CD14-positive monocyte (primary cell): ENCODE data around the gene KIAA0040. TPM values are rescaled to one million over a fixed set of nuclear protein-coding genes. Genes with fewer than 3 reads are reported as not detected.

Experiments
- DNase-seq, 3 donors: peaks; one replicate each; pipeline ENCODE4 v3.0.0-alpha.2; 2011 to 2022
- H2AFZ ChIP-seq: 2 replicates; pipeline ENCODE4 v1.6.0; 2012; ENCODE audit warnings: mild to moderate bottlenecking, low read depth, low read length, inconsistent platforms; ENCODE audit not compliant: insufficient read depth, poor library complexity, severe bottlenecking
- H3K27ac ChIP-seq, 2 donors: 1 replicate in 1 of 2; 2 replicates in 1 of 2; pipeline ENCODE4 v1.5.1; 2012 to 2013; ENCODE audit warnings: low read length in 2 of 2, control low read depth in 1 of 2, inconsistent platforms in 1 of 2, low read depth in 1 of 2, mild to moderate bottlenecking in 1 of 2
- H3K27me3 ChIP-seq, 2 donors: one replicate each; pipeline versions ENCODE4 v1.6.0 to v1.6.1; 2011 to 2013; ENCODE audit warnings: low read length in 2 of 2; ENCODE audit not compliant: control insufficient read depth in 2 of 2, insufficient read depth in 2 of 2
- H3K36me3 ChIP-seq, 2 donors: replicated peaks in 1 of 2; 1 replicate in 1 of 2; 2 replicates in 1 of 2; pipeline versions ENCODE4 v1.5.1 to v1.6.1; 2012 to 2013; ENCODE audit warnings: low read length in 2 of 2, control low read depth in 1 of 2, inconsistent platforms in 1 of 2, mild to moderate bottlenecking in 1 of 2; ENCODE audit not compliant: insufficient read depth in 2 of 2, control insufficient read depth in 1 of 2
- H3K4me1 ChIP-seq, 2 donors: 1 replicate in 1 of 2; 2 replicates in 1 of 2; pipeline versions ENCODE4 v1.5.1 to v1.6.1; 2012 to 2013; ENCODE audit warnings: low read length in 2 of 2, control low read depth in 1 of 2, inconsistent platforms in 1 of 2, mild to moderate bottlenecking in 1 of 2, moderate library complexity in 1 of 2; ENCODE audit not compliant: insufficient read depth in 2 of 2, control insufficient read depth in 1 of 2
- H3K4me2 ChIP-seq: replicated peaks from 2 replicates; pipeline ENCODE3; 2012; ENCODE audit warnings: low read length, moderate library complexity, mild to moderate bottlenecking; ENCODE audit not compliant: poor library complexity, severe bottlenecking; ENCODE audit errors: extremely low read depth
- H3K4me3 ChIP-seq, 3 experiments: fragments of 200-600 bp in 1 of 3; sonication (generic) in 1 of 3; replicated peaks in 1 of 3; 1 replicate in 2 of 3; 2 replicates in 1 of 3; pipeline ENCODE4 v1.5.1; 2011 to 2013; ENCODE audit warnings: low read length in 3 of 3, mild to moderate bottlenecking in 3 of 3, control low read depth in 2 of 3, low read depth in 2 of 3, inconsistent platforms in 1 of 3, moderate library complexity in 1 of 3
- H3K79me2 ChIP-seq: 2 replicates; pipeline ENCODE4 v1.6.0; 2012; ENCODE audit warnings: mild to moderate bottlenecking, control low read depth, inconsistent platforms, low read length, moderate library complexity; ENCODE audit not compliant: insufficient read depth
- H3K9ac ChIP-seq: 2 replicates; pipeline ENCODE4 v1.6.0; 2017; ENCODE audit warnings: low read length, mild to moderate bottlenecking; ENCODE audit not compliant: insufficient read depth, poor library complexity, severe bottlenecking
- H3K9me3 ChIP-seq, 2 donors: replicated peaks in 1 of 2; 1 replicate in 1 of 2; 2 replicates in 1 of 2; pipeline versions ENCODE4 v1.5.1 to v1.6.1; 2012 to 2013; ENCODE audit warnings: low read length in 2 of 2, control low read depth in 1 of 2; ENCODE audit not compliant: control insufficient read depth in 1 of 2, insufficient read depth in 1 of 2
- H4K20me1 ChIP-seq: 2 replicates; pipeline ENCODE4 v1.6.0; 2012; ENCODE audit warnings: mild to moderate bottlenecking, low read length, control low read depth, moderate library complexity; ENCODE audit not compliant: insufficient read depth
- H3K27ac Mint-ChIP-seq, 7 donors: one replicate each; pipeline ENCODE4 v1.8.0; 2020; ENCODE audit warnings: mild to moderate bottlenecking in 7 of 7, mixed read lengths in 7 of 7, moderate library complexity in 6 of 7, inconsistent platforms in 2 of 7
- H3K27me3 Mint-ChIP-seq, 3 donors: one replicate each; pipeline ENCODE4 v1.8.0; 2021 to 2022; ENCODE audit warnings: low read depth in 3 of 3, mild to moderate bottlenecking in 3 of 3, mixed read lengths in 3 of 3, moderate library complexity in 3 of 3, inconsistent platforms in 1 of 3
- H3K36me3 Mint-ChIP-seq, 2 donors: one replicate each; pipeline ENCODE4 v1.8.0; 2020; ENCODE audit warnings: mixed read lengths in 2 of 2, inconsistent platforms in 1 of 2, mild to moderate bottlenecking in 1 of 2
- H3K4me1 Mint-ChIP-seq: one replicate; pipeline ENCODE4 v1.8.0; 2020; ENCODE audit warnings: mild to moderate bottlenecking, mixed read lengths
- H3K4me3 Mint-ChIP-seq, 2 donors: one replicate each; pipeline ENCODE4 v1.8.0; 2020; ENCODE audit warnings: mild to moderate bottlenecking in 2 of 2, mixed read lengths in 2 of 2, moderate library complexity in 1 of 2
- H3K9me3 Mint-ChIP-seq, 7 donors: one replicate each; pipeline ENCODE4 v1.8.0; 2020 to 2022; ENCODE audit warnings: mixed read lengths in 7 of 7, mild to moderate bottlenecking in 6 of 7, moderate library complexity in 6 of 7, inconsistent platforms in 2 of 7
- WGBS: methylation state at CpG from one replicate; pipeline ENCODE4 v1.1.5; 2013; ENCODE audit warnings: missing lambda C conversion rate; ENCODE audit not compliant: insufficient coverage; 5-methylcytosine and 5-hydroxymethylcytosine counted together
- intact Hi-C, 2 donors: fragments of 100-400 bp; cut with micrococcal nuclease; formaldehyde crosslinking; loops; one replicate each; pipeline versions ENCODE4 v1.15.0 to v1.15.1; 2023
- polyA plus RNA-seq, 3 donors: library from polyadenylated mRNA; depleted of rRNA in 1 of 3; unstranded in 2 of 3; stranded (reverse) in 1 of 3; fragments of 300-500 nt in 2 of 3; fragments of >200 nt in 1 of 3; fragmentation: Illumina TruSeq in 2 of 3; gene quantifications; 1 replicate in 2 of 3; 2 replicates in 1 of 3; pipeline ENCODE4 v1.2.3, GENCODE V29; 2012 to 2021
- TF ChIP-seq, protein P1 (sequence below): fragments of 200-600 bp; IDR thresholded peaks from one replicate; pipeline ENCODE4 v1.8.0; 2022; ENCODE audit warnings: antibody characterized with exemption, mild to moderate bottlenecking

KIAA0040 gene
- polyA plus RNA-seq, 3 donors, result 24.0 to 35.4 (median 25.9) TPM

DNA sequence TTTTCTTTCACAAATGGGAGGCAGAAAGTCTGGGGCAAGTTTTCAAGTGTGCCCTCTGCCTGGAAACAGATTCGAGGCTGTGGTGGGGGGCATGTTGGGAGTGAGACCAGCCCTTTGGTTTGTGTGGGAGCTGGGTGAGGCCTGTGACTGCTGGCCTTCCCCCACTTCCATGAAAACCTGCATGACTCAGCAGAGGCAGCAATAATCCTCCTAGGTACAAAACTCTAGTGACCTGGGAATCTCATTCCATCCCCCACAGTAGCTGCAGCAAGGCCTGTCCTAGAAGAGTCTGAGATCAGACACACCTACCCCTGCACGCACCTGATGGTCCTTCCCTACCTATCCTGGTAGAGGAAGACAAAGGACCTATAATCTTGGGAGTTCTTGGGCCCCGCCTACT, 42.1 kb upstream of the KIAA0040 start:
- no peaks in the 10 kb centered on the region for H4K20me1 ChIP-seq
- no peaks in the 10 kb centered on the region for H3K4me1 ChIP-seq
- H3K4me3 ChIP-seq, result no peak overlapping the region
- TF ChIP-seq, protein P1, sequence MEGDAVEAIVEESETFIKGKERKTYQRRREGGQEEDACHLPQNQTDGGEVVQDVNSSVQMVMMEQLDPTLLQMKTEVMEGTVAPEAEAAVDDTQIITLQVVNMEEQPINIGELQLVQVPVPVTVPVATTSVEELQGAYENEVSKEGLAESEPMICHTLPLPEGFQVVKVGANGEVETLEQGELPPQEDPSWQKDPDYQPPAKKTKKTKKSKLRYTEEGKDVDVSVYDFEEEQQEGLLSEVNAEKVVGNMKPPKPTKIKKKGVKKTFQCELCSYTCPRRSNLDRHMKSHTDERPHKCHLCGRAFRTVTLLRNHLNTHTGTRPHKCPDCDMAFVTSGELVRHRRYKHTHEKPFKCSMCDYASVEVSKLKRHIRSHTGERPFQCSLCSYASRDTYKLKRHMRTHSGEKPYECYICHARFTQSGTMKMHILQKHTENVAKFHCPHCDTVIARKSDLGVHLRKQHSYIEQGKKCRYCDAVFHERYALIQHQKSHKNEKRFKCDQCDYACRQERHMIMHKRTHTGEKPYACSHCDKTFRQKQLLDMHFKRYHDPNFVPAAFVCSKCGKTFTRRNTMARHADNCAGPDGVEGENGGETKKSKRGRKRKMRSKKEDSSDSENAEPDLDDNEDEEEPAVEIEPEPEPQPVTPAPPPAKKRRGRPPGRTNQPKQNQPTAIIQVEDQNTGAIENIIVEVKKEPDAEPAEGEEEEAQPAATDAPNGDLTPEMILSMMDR, result no peak
- WGBS, result 100% methylated on average over 1 of the region's 3 CpGs
- Mint-ChIP-seq H3K4me3 (no peak overlapping the region), H3K27me3 (no peaks in the 10 kb centered on the region), H3K9me3 (peaks cover 0 to 9% (median 2%) of the 10 kb centered on the region in 7 donors), H3K36me3 (no peaks in the 10 kb centered on the region), H3K4me1 (peaks cover 15% of the 10 kb centered on the region), H3K27ac (no peak overlapping the region)
- H3K79me2 ChIP-seq, result no peaks in the 10 kb centered on the region
- H3K27ac ChIP-seq, result no peak overlapping the region
- no peak for DNase-seq
- H3K4me2 ChIP-seq, result no peak overlapping the region
- H3K36me3 ChIP-seq, result no peaks in the 10 kb centered on the region
- H3K9me3 ChIP-seq, result no peaks in the 10 kb centered on the region
- no peak overlapping the region for H2AFZ ChIP-seq
- intact Hi-C loops, result no loop called here
- no peaks in the 10 kb centered on the region for H3K27me3 ChIP-seq
- H3K9ac ChIP-seq, result no peak overlapping the region

GRCh38 chr1:175232335-175232734, 39.8 kb upstream of the KIAA0040 start:
- no peaks in the 10 kb centered on the region for H3K36me3 Mint-ChIP-seq
- peaks cover 0 to under 1% (median 0%) of the 10 kb centered on the region in 3 donors for H3K27me3 Mint-ChIP-seq
- Histone ChIP-seq H3K4me1 (no peaks in the 10 kb centered on the region), H3K36me3 (no peaks in the 10 kb centered on the region), H3K27me3 (no peaks in the 10 kb centered on the region), H3K9me3 (no peaks in the 10 kb centered on the region), H3K4me3 (no peak overlapping the region), H2AFZ (no peak overlapping the region), H3K4me2 (no peak overlapping the region), H3K9ac (no peak overlapping the region), H3K79me2 (no peaks in the 10 kb centered on the region), H4K20me1 (no peaks in the 10 kb centered on the region), H3K27ac (no peak overlapping the region)
- no peak for DNase-seq
- intact Hi-C loops, result no loop called here
- 87% methylated on average over 2 of the region's 2 CpGs for WGBS
- H3K9me3 Mint-ChIP-seq, result peaks cover 0 to 9% (median 2%) of the 10 kb centered on the region in 7 donors
- H3K4me3 Mint-ChIP-seq, result no peak overlapping the region
- no peak overlapping the region for H3K27ac Mint-ChIP-seq
- peaks cover 12% of the 10 kb centered on the region for H3K4me1 Mint-ChIP-seq
- TF ChIP-seq, protein P1, result no peak
